ENCODE results near the gene AAMP. TPM values are rescaled to one million over a fixed set of nuclear protein-coding genes. Genes with fewer than 3 reads are reported as not detected.

The AAMP gene
- total RNA-seq, 4 donors from 2014 or later: 91.8 to 151 (median 115) TPM

GRCh38 chr2:218281449-218281848, 11.5 kb upstream of the AAMP start:
- no peaks in the 10 kb centered on the region for H3K9me3 ChIP-seq
- no peak for DNase-seq
- peak overlapping the region in 2 of 4 donors; percentile 52 to 70 for H3K27ac ChIP-seq
- no peak overlapping the region for H3K4me3 ChIP-seq
- peaks cover 7 to 48% (median 30%) of the 10 kb centered on the region in 4 donors for H3K4me1 ChIP-seq
- TF ChIP-seq POLR2A (IDR thresholded peaks at IDR 0.05) (no peak), CTCF (IDR thresholded peaks at IDR 0.05) (no peak)
- peaks cover 0 to 63% (median 0%) of the 10 kb centered on the region in 3 donors for H3K36me3 ChIP-seq
- no peaks in the 10 kb centered on the region for H3K27me3 ChIP-seq

DNA sequence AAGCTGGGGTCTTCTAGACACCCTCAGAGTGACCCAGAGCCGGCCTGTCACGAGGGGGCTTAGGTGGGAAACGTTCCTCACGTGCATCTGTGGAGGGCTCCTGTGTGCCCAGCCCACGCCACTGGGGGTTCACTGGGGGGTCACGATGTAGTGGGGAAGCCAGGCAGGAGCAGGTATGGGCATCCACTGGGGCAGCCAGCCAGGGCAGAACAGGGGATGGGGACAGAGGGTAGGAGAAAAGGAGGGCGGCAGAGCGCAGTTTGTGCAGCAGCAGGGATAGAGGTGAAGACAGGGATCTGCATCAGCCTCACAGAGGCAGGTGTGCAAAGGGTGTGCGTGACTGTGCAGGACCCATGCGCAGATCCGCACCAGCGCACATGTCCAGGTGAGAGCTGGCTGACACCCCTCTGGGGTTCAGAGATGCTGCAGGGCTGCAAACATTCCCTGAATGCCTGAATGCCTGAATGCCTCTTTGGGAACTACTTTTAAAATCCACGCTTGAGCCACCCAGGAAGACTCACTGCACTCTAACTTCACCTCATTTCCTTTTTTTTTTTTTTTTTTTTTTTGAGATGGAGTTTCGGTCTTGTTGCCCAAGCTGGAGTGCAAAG, 10.4 kb upstream of the AAMP start:
- H3K27ac ChIP-seq: no peak overlapping the region
- H3K36me3 ChIP-seq: peaks cover 0 to 74% (median 0%) of the 10 kb centered on the region in 3 donors
- H3K27me3 ChIP-seq: no peaks in the 10 kb centered on the region
- H3K4me3 ChIP-seq: no peak overlapping the region
- H3K4me1 ChIP-seq: peaks cover 7 to 37% (median 19%) of the 10 kb centered on the region in 4 donors
- TF ChIP-seq POLR2A (IDR thresholded peaks at IDR 0.05): no peak
- TF ChIP-seq CTCF (IDR thresholded peaks at IDR 0.05): no peak
- no peak for DNase-seq
- H3K9me3 ChIP-seq: no peaks in the 10 kb centered on the region

DNA sequence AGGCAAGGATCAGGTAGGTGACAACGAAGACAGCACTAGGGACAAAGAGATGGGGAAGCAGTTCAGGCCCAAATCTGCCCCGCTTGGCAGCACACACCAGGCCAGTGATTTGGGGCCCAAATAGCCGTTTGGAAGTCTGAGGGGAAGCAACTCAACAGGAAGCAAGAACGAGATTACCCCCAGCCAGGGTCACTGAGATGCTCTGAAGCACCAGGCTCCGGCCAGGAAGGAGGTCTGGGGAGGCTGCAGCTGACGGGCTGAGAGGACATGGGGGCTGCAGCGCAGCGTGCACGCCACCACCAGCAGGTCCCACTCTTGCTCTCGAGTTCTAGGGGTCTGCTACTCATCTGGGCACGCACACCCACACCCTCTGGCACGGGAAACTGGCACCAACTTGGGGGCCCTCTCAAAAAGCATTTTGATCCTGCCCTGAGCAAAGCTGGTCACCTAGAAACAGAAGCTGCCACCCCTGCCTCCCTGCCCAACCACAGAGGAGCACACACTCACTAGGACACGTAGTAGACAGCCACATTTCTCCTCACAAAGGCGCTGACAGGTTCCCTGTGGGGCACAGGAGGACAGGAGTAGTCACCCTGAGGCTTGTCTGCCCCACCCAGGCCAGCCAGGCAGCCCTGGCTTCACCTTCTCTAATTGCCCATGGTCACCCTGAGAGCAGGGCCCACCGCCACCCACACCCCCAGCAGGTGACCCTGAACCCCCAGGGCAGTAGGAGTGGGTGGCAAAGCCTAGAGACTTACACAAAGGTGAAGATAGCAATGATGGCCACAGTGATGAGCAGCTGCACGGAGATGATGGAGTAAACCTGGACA, 8.8 kb upstream of the AAMP start:
- Histone ChIP-seq H3K27me3 (no peaks in the 10 kb centered on the region), H3K36me3 (peaks cover 0 to 90% (median 3%) of the 10 kb centered on the region in 3 donors), H3K27ac (no peak overlapping the region), H3K4me1 (peaks cover 0 to 35% (median 4%) of the 10 kb centered on the region in 4 donors), H3K9me3 (no peaks in the 10 kb centered on the region), H3K4me3 (no peak overlapping the region)
- no peak for DNase-seq
- no peak for TF ChIP-seq CTCF (IDR thresholded peaks at IDR 0.05)
- no peak for TF ChIP-seq POLR2A (IDR thresholded peaks at IDR 0.05)

GRCh38 chr2:218277921-218278320, 8.0 kb upstream of the AAMP start:
- Histone ChIP-seq H3K27me3 (no peaks in the 10 kb centered on the region), H3K27ac (no peak overlapping the region), H3K9me3 (no peaks in the 10 kb centered on the region), H3K4me1 (peaks cover 0 to 34% (median 2%) of the 10 kb centered on the region in 4 donors), H3K36me3 (peaks cover 0 to 93% (median 3%) of the 10 kb centered on the region in 3 donors), H3K4me3 (no peak overlapping the region)
- DNase-seq: no peak
- no peak for TF ChIP-seq POLR2A (IDR thresholded peaks at IDR 0.05)
- TF ChIP-seq CTCF (IDR thresholded peaks at IDR 0.05): no peak

GRCh38 chr2:218276986-218277755, 7.2 kb upstream of the AAMP start:
- Histone ChIP-seq H3K4me1 (peaks cover 0 to 34% (median 7%) of the 10 kb centered on the region in 4 donors), H3K27me3 (no peaks in the 10 kb centered on the region), H3K36me3 (peaks cover 0 to 88% (median 3%) of the 10 kb centered on the region in 3 donors), H3K4me3 (no peak overlapping the region), H3K27ac (peak overlapping the region in 1 of 4 donors; percentile 39), H3K9me3 (no peaks in the 10 kb centered on the region)
- TF ChIP-seq CTCF (IDR thresholded peaks at IDR 0.05) (peak in 1 of 6 experiments; percentile 16), POLR2A (IDR thresholded peaks at IDR 0.05) (no peak)
- DNase-seq: no peak

All from Peyer's patch (tissue), 4 donors.